Cerebellar cortex (tissue), 1 donor: ENCODE data around the gene STIMATE.

Experiments
- DNase-seq: peaks from one replicate; pipeline ENCODE4 v3.0.0-alpha.2; 2015; ENCODE audit warnings: low spot score

The STIMATE gene

DNA sequence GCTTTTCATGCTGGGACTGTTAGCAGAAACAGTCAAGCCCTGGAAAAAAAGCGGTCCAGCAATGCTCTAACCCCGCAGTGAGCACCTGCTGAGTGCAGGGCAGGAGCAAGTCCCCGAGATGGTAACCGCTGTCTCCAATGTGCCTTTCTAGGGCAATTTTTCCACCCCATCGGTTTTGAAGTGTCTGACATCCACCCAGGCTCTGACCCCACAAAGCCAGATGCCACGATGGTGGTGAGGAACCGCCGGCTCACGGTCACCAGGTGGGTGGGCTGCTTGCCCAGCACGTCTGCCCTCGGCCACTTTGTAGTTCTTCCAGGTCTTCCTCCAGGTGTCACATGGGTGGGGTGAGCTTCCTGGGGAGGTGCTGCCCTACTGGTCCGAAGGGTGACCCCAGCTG, 106.0 kb downstream of the STIMATE start:
- DNase-seq, result no peak

DNA sequence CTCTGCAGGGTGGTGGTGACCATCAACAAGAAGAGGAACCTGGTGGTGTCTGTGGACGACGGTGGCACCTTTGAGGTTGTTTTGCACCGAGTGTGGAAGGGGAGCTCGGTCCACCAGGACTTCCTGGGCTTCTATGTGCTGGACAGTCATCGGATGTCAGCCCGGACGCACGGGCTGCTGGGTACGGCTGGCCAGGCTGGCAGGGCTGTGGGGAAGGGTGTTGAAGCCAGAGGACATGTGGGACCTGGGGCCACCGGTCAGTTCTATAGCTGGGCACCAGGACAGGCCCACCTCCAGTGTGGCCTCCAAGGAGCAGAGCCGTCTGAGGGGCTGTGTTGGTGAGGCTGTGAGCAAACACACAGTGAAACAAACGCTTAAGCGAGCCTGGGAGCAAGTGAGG, 106.6 kb downstream of the STIMATE start:
- no peak for DNase-seq

DNA sequence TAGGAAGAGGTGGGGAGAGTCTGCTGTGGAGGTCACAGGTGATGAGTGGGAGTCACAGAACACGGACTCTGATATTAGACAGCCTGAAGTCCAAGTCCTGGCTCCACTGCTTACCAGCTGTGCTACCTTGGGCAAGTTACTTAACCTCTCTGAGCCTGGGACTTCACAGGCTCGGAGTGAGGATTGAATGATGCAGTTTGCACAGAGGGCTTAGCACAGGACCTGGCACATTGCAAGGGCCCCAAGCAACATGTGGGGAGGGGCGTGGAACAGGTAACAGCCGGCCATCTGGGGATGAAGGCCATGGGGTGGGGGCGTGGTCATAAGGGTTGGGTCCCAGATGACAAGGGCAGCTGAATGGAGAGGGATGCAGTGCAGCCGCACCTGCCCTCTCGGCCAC, 107.0 kb downstream of the STIMATE start:
- DNase-seq, result no peak

DNA sequence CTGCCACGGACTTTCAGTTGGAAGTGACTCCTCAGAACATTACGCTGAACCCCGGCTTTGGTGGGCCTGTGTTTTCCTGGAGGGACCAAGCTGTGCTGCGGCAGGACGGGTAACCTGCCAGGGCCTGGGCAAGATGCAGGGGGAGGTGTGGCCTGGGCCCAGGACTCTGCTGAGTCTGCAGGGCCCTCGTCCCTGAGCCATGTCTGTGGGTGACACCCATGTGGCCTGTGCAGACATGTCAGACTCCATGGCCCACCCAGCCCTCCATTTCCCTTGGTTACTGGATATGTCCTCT, 107.7 kb downstream of the STIMATE start:
- no peak for DNase-seq

DNA sequence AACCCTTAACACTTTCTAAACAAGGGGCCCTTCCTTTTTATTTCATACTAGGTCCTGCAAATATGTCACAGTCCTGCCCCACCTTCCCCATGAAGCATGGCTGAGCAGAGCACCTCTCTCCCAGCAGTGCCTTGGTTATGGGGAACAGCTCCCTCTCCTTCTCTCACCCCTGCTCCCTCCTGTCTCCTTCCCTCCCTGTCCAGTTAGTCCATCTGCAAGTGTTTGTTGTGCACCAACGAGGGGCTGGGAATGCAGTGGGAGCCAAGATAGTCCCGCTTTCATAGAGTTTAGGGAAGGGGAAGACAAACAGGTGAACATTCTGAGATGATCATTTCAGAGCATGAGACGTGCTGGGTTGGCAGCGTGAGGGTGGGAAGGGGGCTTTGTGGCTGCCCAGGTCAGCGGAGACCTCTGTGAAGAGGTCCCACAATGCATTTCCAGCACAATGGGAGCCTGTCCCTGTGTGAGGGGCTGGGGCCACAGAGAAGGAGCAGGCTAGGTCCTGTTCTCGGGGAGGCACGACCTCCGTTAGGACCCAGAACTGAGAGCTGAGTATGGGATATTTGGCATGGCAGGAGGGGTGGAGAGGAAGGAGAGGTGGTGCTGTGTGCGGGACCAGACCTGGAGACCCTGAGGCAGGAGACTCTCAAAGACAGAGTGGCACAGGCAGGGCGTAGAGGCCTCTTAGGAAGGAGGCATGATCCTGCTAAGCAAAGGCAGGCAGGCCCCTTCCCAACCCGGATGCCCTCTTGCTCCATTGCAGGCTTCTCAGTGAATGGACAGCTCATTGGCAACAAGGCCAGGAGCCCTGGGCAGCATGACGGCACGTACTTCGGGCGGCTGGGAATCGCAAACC, 108.2 kb downstream of the STIMATE start:
- no peak for DNase-seq

DNA sequence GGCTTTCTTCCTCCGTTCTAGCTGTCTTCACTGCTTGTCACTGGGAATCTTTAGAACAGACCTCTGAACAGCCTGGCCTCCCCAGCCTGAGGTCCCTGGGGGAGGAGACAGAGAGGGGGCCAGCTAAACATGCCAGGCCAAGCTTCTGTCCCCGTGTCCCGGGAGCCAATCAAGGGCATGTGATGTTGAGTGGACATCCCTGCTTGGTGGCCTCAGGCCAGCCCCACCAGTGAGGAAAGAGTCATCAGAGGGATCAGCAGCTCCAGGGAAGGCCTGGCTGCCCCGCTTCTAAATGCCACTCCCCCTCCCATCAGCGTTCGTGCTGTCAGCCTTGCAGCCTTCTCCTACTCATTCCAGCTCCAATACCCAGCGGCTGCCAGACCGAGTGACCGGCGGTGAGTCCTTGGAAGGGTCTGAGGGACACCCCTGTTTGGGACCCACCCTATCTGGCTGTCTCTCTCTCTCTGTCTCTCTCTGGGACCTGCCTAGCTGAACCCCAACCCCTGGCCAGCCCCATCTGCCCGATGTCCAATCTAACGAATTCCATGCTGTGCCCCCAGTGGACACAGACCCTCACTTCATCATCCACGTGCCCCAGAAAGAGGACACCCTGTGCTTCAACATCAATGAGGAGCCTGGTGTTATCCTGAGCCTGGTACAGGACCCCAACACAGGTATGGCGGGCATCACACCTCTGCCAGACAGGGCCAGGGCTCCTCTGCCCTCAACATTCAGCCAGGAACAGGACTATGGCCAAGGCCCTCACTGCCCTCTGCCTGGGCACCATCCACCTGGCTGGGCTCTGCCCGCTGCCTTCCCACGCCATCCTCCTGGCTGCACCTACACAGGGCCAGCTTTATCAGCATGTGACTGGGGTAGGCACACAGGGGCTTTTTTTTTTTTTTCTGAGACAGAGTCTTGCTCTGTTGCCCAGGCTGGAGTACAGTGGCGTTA, 109.4 kb downstream of the STIMATE start:
- no peak for DNase-seq

DNA sequence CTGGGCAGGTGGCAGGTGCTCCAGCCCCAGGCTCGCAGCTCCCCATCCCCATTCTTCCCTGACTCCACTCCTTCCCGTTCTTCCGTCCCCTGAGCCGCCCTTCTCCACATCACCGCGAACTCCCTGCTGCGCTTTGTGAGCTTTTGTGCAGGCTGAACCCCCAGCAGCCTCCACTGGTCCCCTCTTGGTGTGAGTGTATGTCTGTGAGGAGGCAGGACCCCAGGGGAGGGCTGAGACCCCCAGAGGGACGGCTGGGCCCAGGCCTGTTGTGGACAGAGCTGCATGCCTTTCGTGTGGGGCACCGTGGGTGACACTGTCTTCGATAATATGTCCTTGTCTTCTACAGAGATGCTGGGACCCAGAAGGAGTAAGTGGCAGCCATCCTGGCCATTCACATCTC, 110.1 kb downstream of the STIMATE start:
- DNase-seq, result no peak
